ENCODE measurements around the gene HEPHL1.
"Not testable (repeated sequence)": the region's sequence is repeated elsewhere in the genome, so short reads cannot be mapped to it uniquely, and the experiment has no call there.

- not testable (repeated sequence) for TF ChIP-seq CTCF (IDR thresholded peaks at IDR 0.05); EZH2 (IDR thresholded peaks at IDR 0.05; ENCODE audit: borderline replicate concordance, insufficient read depth, low read depth, low read length, poor library complexity, severe bottlenecking)
These were observed 136.2 kb downstream of the HEPHL1 start for GRCh38 chr11:94157339-94157738.

Data from B cell (primary cell).